ENCODE measurements around the gene KNTC1. TPM values are rescaled to one million over a fixed set of nuclear protein-coding genes. Genes with fewer than 3 reads are reported as not detected.

KNTC1 gene
- total RNA-seq, 2 donors from 2014 or later = 86.7 to 115 TPM

- H3K27me3 ChIP-seq (ENCODE audit: control insufficient read depth, insufficient read depth, low read length, poor library complexity, severe bottlenecking) = no peaks in the 10 kb centered on the region
- H3K4me1 Mint-ChIP-seq = no peaks in the 10 kb centered on the region
- H3K9ac ChIP-seq (ENCODE audit: extremely low read depth, low read length, poor library complexity, severe bottlenecking) = no peak overlapping the region
- H3K9me3 Mint-ChIP-seq = no peaks in the 10 kb centered on the region
- no peak overlapping the region for H3K27ac ChIP-seq (ENCODE audit: low read depth, low read length)
- WGBS, 2 experiments (ENCODE audit: insufficient coverage in 1 of 2, insufficient read length in 1 of 2) = 85 to 96% methylated on average over 3 of the region's 4 CpGs
- no peaks in the 10 kb centered on the region for H3K27me3 Mint-ChIP-seq (ENCODE audit: insufficient read depth)
- no peaks in the 10 kb centered on the region for H3K4me1 ChIP-seq (ENCODE audit: control insufficient read depth, insufficient read depth, low read length)
- DNase-seq = no peak
- no peak overlapping the region for H3K4me3 Mint-ChIP-seq
- no peak overlapping the region for H3K27ac Mint-ChIP-seq
- peaks cover 74% of the 10 kb centered on the region for H3K36me3 ChIP-seq (ENCODE audit: control insufficient read depth, insufficient read depth, low read length)
- H3K36me3 Mint-ChIP-seq (ENCODE audit: low read depth) = peaks cover 42% of the 10 kb centered on the region
- no peaks in the 10 kb centered on the region for H3K9me3 ChIP-seq (ENCODE audit: control insufficient read depth, low read length)
- TF ChIP-seq, protein P1, sequence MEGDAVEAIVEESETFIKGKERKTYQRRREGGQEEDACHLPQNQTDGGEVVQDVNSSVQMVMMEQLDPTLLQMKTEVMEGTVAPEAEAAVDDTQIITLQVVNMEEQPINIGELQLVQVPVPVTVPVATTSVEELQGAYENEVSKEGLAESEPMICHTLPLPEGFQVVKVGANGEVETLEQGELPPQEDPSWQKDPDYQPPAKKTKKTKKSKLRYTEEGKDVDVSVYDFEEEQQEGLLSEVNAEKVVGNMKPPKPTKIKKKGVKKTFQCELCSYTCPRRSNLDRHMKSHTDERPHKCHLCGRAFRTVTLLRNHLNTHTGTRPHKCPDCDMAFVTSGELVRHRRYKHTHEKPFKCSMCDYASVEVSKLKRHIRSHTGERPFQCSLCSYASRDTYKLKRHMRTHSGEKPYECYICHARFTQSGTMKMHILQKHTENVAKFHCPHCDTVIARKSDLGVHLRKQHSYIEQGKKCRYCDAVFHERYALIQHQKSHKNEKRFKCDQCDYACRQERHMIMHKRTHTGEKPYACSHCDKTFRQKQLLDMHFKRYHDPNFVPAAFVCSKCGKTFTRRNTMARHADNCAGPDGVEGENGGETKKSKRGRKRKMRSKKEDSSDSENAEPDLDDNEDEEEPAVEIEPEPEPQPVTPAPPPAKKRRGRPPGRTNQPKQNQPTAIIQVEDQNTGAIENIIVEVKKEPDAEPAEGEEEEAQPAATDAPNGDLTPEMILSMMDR (conservative IDR thresholded peaks at IDR 0.05) = no peak
- H3K4me3 ChIP-seq (ENCODE audit: low read length) = no peak overlapping the region
These were observed 77.9 kb downstream of the KNTC1 start for GRCh38 chr12:122604993-122605392.

DNA sequence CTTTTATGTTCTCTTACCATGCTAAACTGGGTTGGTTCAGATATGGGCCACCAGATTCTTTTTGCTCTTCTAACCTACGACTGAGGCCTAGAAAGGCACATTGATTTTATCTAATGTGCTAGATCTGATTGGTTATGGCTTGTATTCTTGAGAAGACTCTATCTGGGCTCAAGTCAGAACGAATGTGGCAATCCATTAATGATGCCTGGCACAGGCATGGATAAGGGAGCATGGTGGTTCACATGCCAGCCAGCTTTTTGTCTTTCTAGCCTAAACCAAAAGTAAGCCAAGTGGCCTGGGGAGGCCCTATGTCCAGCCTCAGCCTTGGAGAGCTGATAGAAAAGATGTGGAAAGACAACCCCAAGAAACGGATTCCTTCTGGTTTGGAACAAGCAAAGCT, 82.7 kb downstream of the KNTC1 start:
- H3K4me3 Mint-ChIP-seq = no peak overlapping the region
- Histone ChIP-seq H3K27me3 (ENCODE audit: control insufficient read depth, insufficient read depth, low read length, poor library complexity, severe bottlenecking) (no peaks in the 10 kb centered on the region), H3K9ac (ENCODE audit: extremely low read depth, low read length, poor library complexity, severe bottlenecking) (no peak overlapping the region), H3K4me3 (ENCODE audit: low read length) (no peak overlapping the region), H3K4me1 (ENCODE audit: control insufficient read depth, insufficient read depth, low read length) (no peaks in the 10 kb centered on the region), H3K9me3 (ENCODE audit: control insufficient read depth, low read length) (no peaks in the 10 kb centered on the region), H3K36me3 (ENCODE audit: control insufficient read depth, insufficient read depth, low read length) (peaks cover 89% of the 10 kb centered on the region), H3K27ac (ENCODE audit: low read depth, low read length) (no peak overlapping the region)
- peaks cover 58% of the 10 kb centered on the region for H3K36me3 Mint-ChIP-seq (ENCODE audit: low read depth)
- H3K4me1 Mint-ChIP-seq = no peaks in the 10 kb centered on the region
- no peak overlapping the region for H3K27ac Mint-ChIP-seq
- 95 to 100% methylated on average over 2 to 3 of the region's 3 CpGs for WGBS, 2 experiments (ENCODE audit: insufficient coverage in 1 of 2, insufficient read length in 1 of 2)
- no peaks in the 10 kb centered on the region for H3K27me3 Mint-ChIP-seq (ENCODE audit: insufficient read depth)
- TF ChIP-seq, protein P1 (conservative IDR thresholded peaks at IDR 0.05) = no peak
- no peak for DNase-seq
- H3K9me3 Mint-ChIP-seq = no peaks in the 10 kb centered on the region

DNA sequence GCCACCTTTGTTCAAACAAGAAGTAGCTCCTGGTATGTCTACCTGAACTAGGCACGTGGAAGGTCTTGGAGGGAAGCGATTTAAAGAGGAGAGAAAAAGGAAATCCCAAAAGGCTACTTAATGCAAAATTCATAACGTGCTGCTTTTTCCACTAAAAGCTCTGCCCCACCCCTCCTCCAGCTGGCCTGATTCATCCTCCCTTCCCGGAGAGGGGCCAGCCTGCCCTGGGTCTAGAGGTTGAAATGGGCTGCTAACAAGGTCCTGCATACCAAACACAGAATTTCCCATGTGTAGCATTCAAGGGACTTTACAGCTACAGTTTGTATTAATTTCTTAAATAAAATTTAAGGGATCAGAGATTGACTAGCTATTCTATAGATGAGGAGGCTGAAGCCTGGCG, 83.2 kb downstream of the KNTC1 start:
- WGBS, 2 experiments (ENCODE audit: insufficient coverage in 1 of 2, insufficient read length in 1 of 2) = 95 to 96% methylated on average over 4 to 5 of the region's 5 CpGs
- H3K4me1 ChIP-seq (ENCODE audit: control insufficient read depth, insufficient read depth, low read length) = no peaks in the 10 kb centered on the region
- peaks cover 89% of the 10 kb centered on the region for H3K36me3 ChIP-seq (ENCODE audit: control insufficient read depth, insufficient read depth, low read length)
- no peaks in the 10 kb centered on the region for H3K9me3 Mint-ChIP-seq
- no peaks in the 10 kb centered on the region for H3K4me1 Mint-ChIP-seq
- TF ChIP-seq, protein P1 (conservative IDR thresholded peaks at IDR 0.05) = no peak
- no peak overlapping the region for H3K4me3 ChIP-seq (ENCODE audit: low read length)
- H3K36me3 Mint-ChIP-seq (ENCODE audit: low read depth) = peaks cover 61% of the 10 kb centered on the region
- H3K9me3 ChIP-seq (ENCODE audit: control insufficient read depth, low read length) = no peaks in the 10 kb centered on the region
- H3K4me3 Mint-ChIP-seq = no peak overlapping the region
- no peaks in the 10 kb centered on the region for H3K27me3 ChIP-seq (ENCODE audit: control insufficient read depth, insufficient read depth, low read length, poor library complexity, severe bottlenecking)
- DNase-seq = no peak
- no peak overlapping the region for H3K27ac ChIP-seq (ENCODE audit: low read depth, low read length)
- H3K27me3 Mint-ChIP-seq (ENCODE audit: insufficient read depth) = no peaks in the 10 kb centered on the region
- no peak overlapping the region for H3K9ac ChIP-seq (ENCODE audit: extremely low read depth, low read length, poor library complexity, severe bottlenecking)
- H3K27ac Mint-ChIP-seq = no peak overlapping the region
